ENCODE data around the gene THRSP.
"Not testable (repeated sequence)": the region's sequence is repeated elsewhere in the genome, so short reads cannot be mapped to it uniquely, and the experiment has no call there.

The THRSP gene

GRCh38 chr11:78039391-78039918, 24.2 kb upstream of the THRSP start:
- no peak for DNase-seq (ENCODE audit: low spot score)

GRCh38 chr11:78039919-78040671, 23.6 kb upstream of the THRSP start:
- peak; percentile 93 for DNase-seq (ENCODE audit: low spot score)

- DNase-seq (ENCODE audit: low spot score): peak; percentile 28
These were observed 22.8 kb upstream of the THRSP start for GRCh38 chr11:78040691-78041379.

- not testable (repeated sequence) for DNase-seq (ENCODE audit: low spot score)
These were observed 22.3 kb upstream of the THRSP start for GRCh38 chr11:78041380-78041719.

GRCh38 chr11:78041843-78042440, 21.7 kb upstream of the THRSP start:
- DNase-seq (ENCODE audit: low spot score): peak; percentile 85

GRCh38 chr11:78044706-78045105, 19.0 kb upstream of the THRSP start:
- no peak for DNase-seq (ENCODE audit: low spot score)

GRCh38 chr11:78045851-78046485, 17.7 kb upstream of the THRSP start:
- peak; percentile 68 for DNase-seq (ENCODE audit: low spot score)

- DNase-seq (ENCODE audit: low spot score): no peak
These were observed 17.2 kb upstream of the THRSP start for GRCh38 chr11:78046486-78046854.

- no peak for DNase-seq (ENCODE audit: low spot score)
These were observed 15.1 kb upstream of the THRSP start for GRCh38 chr11:78048561-78048960.

GRCh38 chr11:78049348-78049747, 14.3 kb upstream of the THRSP start:
- no peak for DNase-seq (ENCODE audit: low spot score)

GRCh38 chr11:78050964-78051831, 12.5 kb upstream of the THRSP start:
- DNase-seq (ENCODE audit: low spot score): peak; percentile 88

GRCh38 chr11:78054971-78055370, 8.7 kb upstream of the THRSP start:
- no peak for DNase-seq (ENCODE audit: low spot score)

- no peak for DNase-seq (ENCODE audit: low spot score)
These were observed 7.6 kb upstream of the THRSP start for GRCh38 chr11:78056093-78056492.

GRCh38 chr11:78057462-78058055, 6.1 kb upstream of the THRSP start:
- no peak for DNase-seq (ENCODE audit: low spot score)

GRCh38 chr11:78059749-78060328, 3.8 kb upstream of the THRSP start:
- DNase-seq (ENCODE audit: low spot score): not testable (repeated sequence)

GRCh38 chr11:78060533-78060932, 3.1 kb upstream of the THRSP start:
- no peak for DNase-seq (ENCODE audit: low spot score)

GRCh38 chr11:78061088-78061920, 2.4 kb upstream of the THRSP start:
- DNase-seq (ENCODE audit: low spot score): no peak

GRCh38 chr11:78061921-78062311, 1.7 kb upstream of the THRSP start:
- DNase-seq (ENCODE audit: low spot score): no peak

- DNase-seq (ENCODE audit: low spot score): no peak
These were observed 990 bp upstream of the THRSP start for GRCh38 chr11:78062671-78063070.

GRCh38 chr11:78065203-78065602, 1.5 kb downstream of the THRSP start:
- DNase-seq (ENCODE audit: low spot score): no peak

All from kidney tubule cell (primary cell).